NB4 (cell line): ENCODE data around the gene KRTAP10-2.

Source experiments
- CTCF ChIP-seq: IDR thresholded peaks from one replicate; pipeline ENCODE4 v1.5.1; 2012; ENCODE audit warnings: low read depth, low read length
- POLR2A ChIP-seq: IDR thresholded peaks from 2 replicates; pipeline ENCODE4 v1.6.1; 2011; ENCODE audit warnings: mild to moderate bottlenecking; ENCODE audit not compliant: insufficient read length; ENCODE audit errors: extremely low read depth

GRCh38 chr21:44510508-44511218 is 40.6 kb downstream of the KRTAP10-2 start:
- TF ChIP-seq CTCF (peak; percentile 67), POLR2A (no peak)
